HAP-1 (cell line): ENCODE results near the gene TOR2A.

Source experiments
- DNase-seq, 2 experiments: peaks; one replicate each; pipeline ENCODE4 v3.0.0-alpha.2; 2016 to 2020; ENCODE audit warnings: low spot score in 2 of 2
- H3K27me3 ChIP-seq: fragments of 250-450 bp; sonication (Bioruptor Pico); 2 replicates; pipeline ENCODE4 v1.5.1; 2020; ENCODE audit warnings: low read depth, mild to moderate bottlenecking, moderate library complexity
- H3K36me3 ChIP-seq: fragments of 250-450 bp; sonication (Bioruptor Pico); replicated peaks from 2 replicates; pipeline ENCODE4 v1.5.1; 2020; ENCODE audit warnings: mild to moderate bottlenecking
- H3K4me1 ChIP-seq: fragments of 250-450 bp; sonication (Bioruptor Pico); 2 replicates; pipeline ENCODE4 v1.5.1; 2020; ENCODE audit warnings: mild to moderate bottlenecking
- H3K4me3 ChIP-seq: fragments of 250-450 bp; sonication (Bioruptor Pico); 2 replicates; pipeline ENCODE4 v1.5.1; 2020; ENCODE audit warnings: mild to moderate bottlenecking, moderate library complexity
- H3K9me3 ChIP-seq: fragments of 250-450 bp; sonication (Bioruptor Pico); 2 replicates; pipeline ENCODE4 v1.5.1; 2020; ENCODE audit warnings: mild to moderate bottlenecking, moderate library complexity
- in situ Hi-C: fragments of 300-500 bp; cut with MboI; formaldehyde crosslinking; loops from 3 replicates; pipeline ENCODE4 v1.14.3; 2020; ENCODE audit warnings: low sequenced_read_pairs, inconsistent platforms, mixed read lengths

Gene TOR2A

GRCh38 chr9:127683723-127684122, 51.4 kb downstream of the TOR2A start:
- Histone ChIP-seq H3K36me3 (peaks cover 6% of the 10 kb centered on the region; the same call in 1 of the 2 replicates), H3K27me3 (no peaks in the 10 kb centered on the region), H3K4me3 (no peak overlapping the region), H3K9me3 (no peaks in the 10 kb centered on the region), H3K4me1 (no peaks in the 10 kb centered on the region)
- DNase-seq: no peak
- in situ Hi-C loops: no loop called here

- no peak overlapping the region for H3K4me3 ChIP-seq
- H3K4me1 ChIP-seq: no peaks in the 10 kb centered on the region
- no peaks in the 10 kb centered on the region for H3K9me3 ChIP-seq
- peaks cover 6% of the 10 kb centered on the region; the same call in 1 of the 2 replicates for H3K36me3 ChIP-seq
- in situ Hi-C loops: no loop called here
- no peaks in the 10 kb centered on the region for H3K27me3 ChIP-seq
- DNase-seq: no peak
Measured at GRCh38 chr9:127682351-127683136, 52.5 kb downstream of the TOR2A start.
